Endothelial cell (in vitro differentiated cells): Measurements from ENCODE around the gene PAPSS2. TPM values are rescaled to one million over a fixed set of nuclear protein-coding genes. Genes with fewer than 3 reads are reported as not detected.

ENCODE experiments used
- DNase-seq: peaks from one replicate; pipeline ENCODE4 v3.0.0; 2021; ENCODE audit warnings: low spot score
- H3K27ac Mint-ChIP-seq: one replicate; pipeline ENCODE4 v1.8.0; 2021; ENCODE audit warnings: mixed read lengths, inconsistent platforms; ENCODE audit not compliant: unreplicated experiment
- H3K27me3 Mint-ChIP-seq: one replicate; pipeline ENCODE4 v1.8.0; 2021; ENCODE audit warnings: mild to moderate bottlenecking, moderate library complexity, mixed read lengths, inconsistent platforms; ENCODE audit not compliant: unreplicated experiment
- H3K36me3 Mint-ChIP-seq: one replicate; pipeline ENCODE4 v1.8.0; 2021; ENCODE audit warnings: mild to moderate bottlenecking, low read depth, mixed read lengths, inconsistent platforms; ENCODE audit not compliant: unreplicated experiment
- H3K4me1 Mint-ChIP-seq: one replicate; pipeline ENCODE4 v1.8.0; 2021; ENCODE audit warnings: mild to moderate bottlenecking, mixed read lengths, inconsistent platforms; ENCODE audit not compliant: unreplicated experiment
- H3K4me3 Mint-ChIP-seq: one replicate; pipeline ENCODE4 v1.8.0; 2021; ENCODE audit warnings: mild to moderate bottlenecking, mixed read lengths, inconsistent platforms; ENCODE audit not compliant: unreplicated experiment
- H3K9me3 Mint-ChIP-seq: one replicate; pipeline ENCODE4 v1.8.0; 2021; ENCODE audit warnings: mixed read lengths, inconsistent platforms; ENCODE audit not compliant: unreplicated experiment
- CTCF ChIP-seq: fragments of 200-600 bp; sonication (generic); IDR thresholded peaks from one replicate; pipeline ENCODE4 v1.5.0; 2021; ENCODE audit warnings: antibody characterized with exemption; ENCODE audit not compliant: unreplicated experiment
- total RNA-seq: library from RNA; stranded (reverse); fragmentation: NEBNext Ultra II Directional; extraction: Animal tissue kit (Norgen Biotek cat#: 25700); gene quantifications from one replicate; pipeline ENCODE4 v1.2.1, GENCODE V29; 2021; ENCODE audit not compliant: unreplicated experiment

Gene PAPSS2
- total RNA-seq, 1 donor from 2014 or later, result 31.0 TPM

- H3K9me3 Mint-ChIP-seq, result no peaks in the 10 kb centered on the region
- H3K36me3 Mint-ChIP-seq, result no peaks in the 10 kb centered on the region
- no peak for DNase-seq
- H3K4me3 Mint-ChIP-seq, result no peak overlapping the region
- H3K27ac Mint-ChIP-seq, result no peak overlapping the region
- no peaks in the 10 kb centered on the region for H3K4me1 Mint-ChIP-seq
- TF ChIP-seq CTCF, result no peak
- H3K27me3 Mint-ChIP-seq, result no peaks in the 10 kb centered on the region
Measured at GRCh38 chr10:87684001-87684638, 24.4 kb downstream of the PAPSS2 start.

GRCh38 chr10:87685832-87686574, 26.3 kb downstream of the PAPSS2 start:
- Mint-ChIP-seq H3K4me3 (no peak overlapping the region), H3K36me3 (no peaks in the 10 kb centered on the region), H3K4me1 (no peaks in the 10 kb centered on the region), H3K27ac (no peak overlapping the region), H3K27me3 (no peaks in the 10 kb centered on the region), H3K9me3 (no peaks in the 10 kb centered on the region)
- TF ChIP-seq CTCF, result no peak
- no peak for DNase-seq

GRCh38 chr10:87691506-87692070, 31.9 kb downstream of the PAPSS2 start:
- DNase-seq, result no peak
- Mint-ChIP-seq H3K27me3 (no peaks in the 10 kb centered on the region), H3K36me3 (peaks cover 5% of the 10 kb centered on the region), H3K9me3 (no peaks in the 10 kb centered on the region), H3K27ac (no peak overlapping the region), H3K4me3 (no peak overlapping the region), H3K4me1 (no peaks in the 10 kb centered on the region)
- no peak for TF ChIP-seq CTCF

GRCh38 chr10:87692956-87693484, 33.3 kb downstream of the PAPSS2 start:
- no peak for TF ChIP-seq CTCF
- H3K27ac Mint-ChIP-seq, result no peak overlapping the region
- no peaks in the 10 kb centered on the region for H3K9me3 Mint-ChIP-seq
- no peaks in the 10 kb centered on the region for H3K4me1 Mint-ChIP-seq
- no peaks in the 10 kb centered on the region for H3K27me3 Mint-ChIP-seq
- H3K36me3 Mint-ChIP-seq, result peaks cover 5% of the 10 kb centered on the region
- H3K4me3 Mint-ChIP-seq, result no peak overlapping the region
- DNase-seq, result no peak
